GM19238 (cell line): ENCODE data around the gene PDE4DIP.
"Not testable (repeated sequence)": the region's sequence is repeated elsewhere in the genome, so short reads cannot be mapped to it uniquely, and the experiment has no call there.

ENCODE experiments used
- DNase-seq: peaks from one replicate; pipeline ENCODE4 v3.0.0; 2011; ENCODE audit warnings: low spot score; ENCODE audit not compliant: insufficient read length

The PDE4DIP gene

DNA sequence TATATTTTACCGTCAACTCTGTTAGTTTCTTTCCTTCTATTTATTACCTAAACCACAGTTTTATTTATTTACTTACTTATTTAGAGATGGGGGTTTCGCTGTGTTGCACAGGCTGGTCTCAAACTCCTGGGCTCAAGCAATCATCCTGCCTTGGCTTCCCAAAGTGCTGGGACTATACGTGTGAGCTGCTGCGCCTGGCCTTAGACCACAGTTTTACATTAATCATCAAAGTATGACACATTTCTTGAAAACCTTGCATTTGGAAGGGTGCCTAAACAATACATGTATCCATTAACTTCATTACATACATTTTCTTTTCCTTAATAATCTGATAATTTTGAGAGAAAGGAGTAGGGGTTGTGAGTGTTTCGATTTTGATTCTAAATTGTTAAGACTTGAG, 124.9 kb downstream of the PDE4DIP start:
- not testable (repeated sequence) for DNase-seq

DNA sequence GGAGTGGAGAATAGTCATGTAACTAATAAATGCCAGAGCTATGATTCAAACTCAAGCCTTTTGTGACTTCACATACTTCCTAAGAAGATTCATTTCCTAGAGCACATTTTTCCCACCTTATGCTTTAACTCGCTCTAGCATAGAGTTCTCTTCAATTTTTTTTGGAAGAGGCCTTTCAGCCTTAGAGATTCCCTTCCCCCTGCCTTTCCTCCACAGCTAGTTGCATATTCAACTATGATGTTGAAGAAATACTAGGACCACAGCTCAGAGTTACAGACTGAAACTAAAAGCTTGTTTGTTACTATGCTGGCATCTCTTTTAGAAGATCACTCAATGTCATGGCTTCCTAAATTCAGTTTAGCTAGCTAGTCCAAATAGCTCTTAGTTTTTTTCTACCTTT, 131.2 kb downstream of the PDE4DIP start:
- not testable (repeated sequence) for DNase-seq

DNA sequence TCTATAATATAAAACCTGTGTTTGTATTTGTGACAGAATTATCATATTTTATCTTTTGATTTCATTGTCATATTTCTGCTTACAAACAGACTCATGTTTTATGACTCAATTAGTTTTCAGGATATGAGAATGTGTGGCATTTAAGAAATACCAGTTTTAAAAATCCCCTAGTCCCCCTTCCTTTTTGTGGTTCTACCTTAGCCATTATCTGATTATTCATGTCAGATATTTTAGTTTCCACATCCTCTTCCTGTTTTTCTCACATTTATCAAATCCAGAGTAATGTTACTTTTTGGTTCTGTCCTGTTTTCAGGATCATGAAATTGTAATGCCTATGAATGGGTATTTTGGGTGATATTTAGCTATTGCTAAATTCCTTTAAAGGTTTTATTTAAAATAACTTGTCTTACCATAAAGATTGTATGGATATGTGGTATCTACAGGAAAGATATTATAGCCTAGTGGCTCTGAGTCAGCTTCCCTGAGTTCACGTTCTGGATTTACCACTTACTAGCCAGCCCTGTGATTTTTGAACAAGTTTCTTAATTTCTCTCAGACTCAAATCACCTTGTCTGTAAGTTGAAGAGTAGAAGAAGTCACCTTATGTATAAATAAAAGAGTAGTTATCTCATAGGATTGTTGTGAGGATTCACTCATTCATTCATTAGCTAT, 131.8 kb downstream of the PDE4DIP start:
- DNase-seq, result not testable (repeated sequence)

DNA sequence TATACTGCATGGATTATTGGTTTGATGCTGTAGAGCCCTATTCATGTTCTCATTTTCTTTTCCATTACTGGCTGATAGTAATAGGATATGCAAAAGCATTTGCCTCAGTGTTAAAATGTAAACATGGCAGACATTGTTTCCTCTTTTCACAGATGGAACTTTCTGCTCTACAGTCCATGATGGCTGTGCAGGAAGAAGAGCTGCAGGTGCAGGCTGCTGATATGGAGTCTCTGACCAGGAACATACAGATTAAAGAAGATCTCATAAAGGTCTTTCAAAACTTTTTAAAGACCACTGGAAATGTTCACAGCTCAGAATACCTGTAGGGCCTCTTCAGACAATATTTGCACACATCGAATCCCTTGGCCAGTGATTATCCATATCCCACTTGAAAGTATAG, 133.6 kb downstream of the PDE4DIP start:
- DNase-seq, result not testable (repeated sequence)

DNA sequence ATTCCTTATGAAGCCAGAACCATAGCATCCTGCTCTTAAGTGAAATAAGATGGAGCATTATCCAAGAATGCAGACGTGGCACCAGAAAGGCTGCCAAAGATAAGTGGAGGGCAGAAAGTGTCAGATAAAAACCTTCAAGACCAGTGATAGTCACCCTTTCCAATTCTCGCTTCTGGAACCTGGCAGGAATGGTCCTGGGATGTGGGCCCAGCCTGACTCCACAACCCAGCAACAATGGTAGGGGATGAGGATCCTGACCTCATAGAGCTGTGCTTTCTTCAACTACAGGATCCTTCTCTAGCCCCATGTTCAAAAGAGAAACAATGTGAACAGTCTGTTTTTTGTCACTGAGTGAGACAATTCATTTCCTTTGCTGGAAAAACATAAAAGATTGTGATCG, 145.2 kb downstream of the PDE4DIP start:
- DNase-seq, result not testable (repeated sequence)

DNA sequence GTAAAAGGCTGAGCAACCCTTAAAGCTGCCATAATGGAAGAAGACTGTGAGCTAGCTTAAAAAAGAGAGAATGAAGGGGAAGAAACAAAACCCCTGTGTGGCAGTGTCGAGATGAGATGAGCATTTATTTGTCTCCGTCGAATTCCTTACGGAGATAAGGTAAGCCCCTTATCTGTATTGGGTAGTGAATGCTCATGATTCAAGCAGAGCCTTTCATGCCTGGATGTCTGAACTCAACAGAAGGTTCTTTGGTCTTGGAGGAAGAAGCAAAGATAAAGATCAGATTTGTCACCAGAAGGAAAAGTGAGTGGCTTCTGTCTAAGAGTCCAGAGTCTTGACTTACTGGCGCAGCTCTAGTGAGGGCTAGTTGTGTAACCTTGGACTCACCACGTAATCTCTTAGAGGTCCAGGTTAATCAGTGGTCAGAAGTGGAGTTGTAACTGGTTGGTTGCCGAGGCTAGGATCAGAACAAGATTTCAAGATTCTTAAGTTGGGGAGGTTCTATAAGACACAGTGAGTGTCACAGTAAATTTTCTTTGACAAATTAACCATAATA, 146.1 kb downstream of the PDE4DIP start:
- not testable (repeated sequence) for DNase-seq

DNA sequence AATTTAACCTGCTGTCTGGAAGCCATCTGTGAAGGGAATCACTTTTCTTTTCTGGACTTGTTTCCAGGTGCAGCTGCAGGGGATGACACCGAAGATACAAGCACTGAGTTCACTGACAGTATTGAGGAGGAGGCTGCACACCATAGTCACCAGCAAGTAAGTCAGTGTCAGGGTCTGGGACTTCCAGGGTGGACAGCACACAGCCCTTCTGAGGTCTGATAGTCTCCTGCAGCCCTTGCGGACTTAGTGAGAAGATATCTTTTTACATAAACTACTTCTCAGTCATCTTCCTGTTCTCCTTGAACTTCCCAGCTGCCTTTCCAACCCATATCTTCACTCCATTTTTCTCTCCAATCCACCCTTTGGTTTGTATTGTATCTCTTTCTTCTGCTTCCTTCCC, 147.6 kb downstream of the PDE4DIP start:
- DNase-seq, result not testable (repeated sequence)

DNA sequence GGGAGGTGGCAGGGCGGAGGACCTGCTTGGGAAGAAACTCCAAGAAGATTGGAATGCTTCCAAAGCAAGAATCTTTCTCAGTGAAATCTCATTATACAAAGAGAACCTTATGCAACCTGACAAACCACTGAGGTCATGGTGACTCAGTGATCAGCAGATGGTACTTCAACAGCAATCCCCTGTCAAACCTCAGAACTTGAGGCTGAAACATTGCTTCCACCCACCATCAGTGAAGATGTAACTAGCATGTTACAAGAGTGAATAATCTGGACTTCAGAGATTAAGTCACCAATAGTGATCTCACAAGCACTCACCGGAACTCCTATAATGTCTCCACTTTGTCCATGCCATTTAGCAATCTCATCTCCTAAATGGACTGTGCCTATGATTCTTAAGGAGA, 148.1 kb downstream of the PDE4DIP start:
- not testable (repeated sequence) for DNase-seq

DNA sequence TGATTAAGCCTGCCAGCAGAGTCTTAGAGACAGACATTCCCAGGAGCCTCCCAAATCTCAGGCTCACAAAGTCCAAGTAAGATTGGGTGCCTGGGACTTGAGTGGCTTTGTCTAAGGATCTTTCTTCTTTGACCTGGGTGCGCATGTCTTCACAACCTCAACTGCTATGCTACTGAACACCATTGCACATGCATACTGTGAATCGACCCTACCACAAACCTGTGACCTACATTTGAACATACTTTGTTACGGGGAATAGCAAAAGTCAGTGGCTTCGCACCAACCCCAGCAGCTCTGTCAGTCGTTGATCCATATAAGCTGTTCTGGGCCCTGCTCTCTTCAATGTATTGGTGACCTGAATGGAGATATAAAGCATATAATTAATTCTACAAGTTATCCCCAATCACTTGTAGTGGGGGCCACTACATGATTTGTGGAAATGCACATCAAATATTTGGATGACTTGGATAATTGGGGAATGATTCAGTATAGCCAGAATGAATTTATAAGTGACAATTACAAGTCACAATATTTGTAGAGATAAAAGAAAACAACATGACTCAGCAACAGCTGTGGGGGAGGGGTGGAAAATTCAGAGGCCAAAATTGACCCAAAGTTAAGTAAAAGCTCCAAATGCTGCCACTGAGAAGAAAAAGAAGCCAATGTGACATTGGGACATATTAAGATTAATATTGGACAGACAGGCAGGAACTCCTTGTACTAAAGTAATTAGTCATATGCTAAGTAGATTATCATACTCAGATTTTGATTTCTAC, 152.4 kb downstream of the PDE4DIP start:
- not testable (repeated sequence) for DNase-seq

DNA sequence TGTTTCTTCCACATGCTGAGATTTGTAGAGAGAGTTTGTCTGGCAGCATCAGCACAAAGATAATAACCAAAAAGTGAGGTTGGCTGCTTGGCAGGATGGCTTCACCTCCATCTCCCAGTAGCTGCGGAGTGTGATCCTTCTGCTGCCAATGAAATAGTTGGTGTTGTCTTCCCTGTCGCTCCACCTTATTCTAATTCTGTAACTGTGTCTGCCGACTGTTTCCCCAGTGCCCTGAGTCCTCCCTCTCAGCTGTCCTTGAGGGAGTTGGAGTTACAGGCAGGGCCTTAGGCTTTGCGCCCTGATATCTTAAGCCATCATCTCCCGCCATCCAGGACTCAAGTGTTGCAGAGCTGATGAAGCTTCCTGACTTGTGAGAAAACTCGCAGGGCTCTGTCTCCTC, 153.2 kb downstream of the PDE4DIP start:
- DNase-seq, result not testable (repeated sequence)

DNA sequence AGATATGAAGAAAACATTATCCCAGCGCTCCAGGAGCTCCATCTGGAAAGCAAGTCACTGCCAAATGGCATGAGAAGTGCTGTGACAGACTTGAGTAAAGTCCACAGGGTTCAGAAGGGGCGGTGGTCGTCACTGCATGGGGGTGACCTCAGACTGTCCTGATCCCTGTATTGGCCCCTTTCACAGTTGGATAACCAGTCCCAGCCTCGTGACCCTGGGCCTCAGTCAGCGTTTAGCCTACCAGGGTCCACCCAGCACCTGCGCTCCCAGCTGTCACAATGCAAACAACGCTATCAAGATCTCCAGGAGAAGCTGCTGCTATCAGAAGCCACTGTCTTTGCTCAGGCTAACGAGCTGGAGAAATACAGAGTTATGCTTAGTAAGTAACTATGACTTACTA, 158.4 kb downstream of the PDE4DIP start:
- DNase-seq, result not testable (repeated sequence)

DNA sequence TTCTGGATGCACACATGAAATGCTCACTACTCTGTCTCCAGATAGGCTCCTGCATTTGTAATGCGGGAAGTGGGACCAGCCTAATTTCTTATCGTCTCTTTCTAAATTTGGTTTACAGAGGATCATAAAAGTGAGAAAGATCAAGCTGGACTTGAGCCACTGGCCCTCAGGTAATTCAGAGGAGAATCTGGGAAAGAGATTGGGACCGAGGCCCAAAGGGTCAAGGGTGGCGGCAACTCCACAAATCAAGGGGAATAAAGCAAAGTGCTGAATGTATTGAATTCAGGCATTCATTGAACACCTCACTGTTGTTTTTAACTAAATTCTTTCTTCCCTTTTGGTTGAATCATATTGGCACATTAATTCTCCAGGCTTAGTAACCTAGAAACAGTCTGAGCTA, 164.1 kb downstream of the PDE4DIP start:
- not testable (repeated sequence) for DNase-seq

DNA sequence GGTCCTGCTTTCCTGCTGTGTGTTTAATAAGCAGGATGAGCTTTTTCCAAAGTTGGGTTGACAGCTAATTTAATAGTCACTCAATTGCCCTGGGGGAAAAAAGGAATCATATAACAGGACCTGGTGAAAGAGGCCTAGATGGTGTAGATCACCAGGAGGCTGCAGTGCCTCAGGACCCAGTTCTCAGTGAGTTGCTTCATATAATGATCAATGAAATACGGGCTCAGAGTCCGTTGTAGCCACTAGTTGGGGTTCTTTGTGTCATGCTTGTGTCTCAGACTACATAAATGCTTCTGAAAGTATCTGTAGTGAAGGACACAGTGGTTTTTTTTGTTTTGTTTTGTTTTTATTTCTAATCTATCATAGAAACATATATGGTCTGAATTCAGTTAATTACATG, 164.5 kb downstream of the PDE4DIP start:
- not testable (repeated sequence) for DNase-seq

DNA sequence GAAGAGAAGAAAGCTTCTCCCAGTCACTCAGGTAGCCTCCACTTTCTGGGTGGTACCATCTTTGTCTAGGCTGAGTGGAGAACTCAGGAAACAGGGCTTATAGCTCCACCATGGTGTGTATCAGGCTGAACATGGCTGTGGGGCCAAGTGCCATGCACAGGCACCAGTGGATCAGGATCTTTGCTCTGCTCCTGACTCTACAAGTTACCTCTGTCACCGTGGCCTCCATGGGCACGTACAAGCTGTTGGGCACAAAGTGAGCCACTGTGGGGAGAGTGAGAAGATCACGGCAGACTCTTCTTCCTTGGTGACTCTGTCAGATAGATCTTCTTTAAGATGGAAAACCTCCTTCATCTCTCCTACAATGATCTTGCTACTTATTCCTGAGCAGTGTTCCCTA, 165.5 kb downstream of the PDE4DIP start:
- DNase-seq, result not testable (repeated sequence)

DNA sequence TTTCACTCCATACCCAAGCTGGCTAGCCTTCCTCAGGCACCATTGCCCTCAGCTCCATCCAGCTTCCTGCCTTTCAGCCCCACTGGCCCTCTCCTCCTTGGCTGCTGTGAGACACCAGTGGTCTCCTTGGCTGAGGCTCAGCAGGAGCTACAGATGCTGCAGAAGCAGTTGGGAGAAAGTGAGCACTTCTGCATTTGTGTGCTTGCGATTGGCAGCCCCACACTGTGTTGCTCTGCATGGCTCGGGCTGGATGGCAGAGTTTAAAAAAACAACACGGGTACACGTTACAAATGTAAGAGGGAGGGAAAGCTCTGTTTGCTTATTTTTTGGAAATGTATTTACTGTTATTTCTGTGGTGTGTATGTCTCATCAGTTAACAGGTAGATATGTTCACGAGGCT, 168.4 kb downstream of the PDE4DIP start:
- not testable (repeated sequence) for DNase-seq

DNA sequence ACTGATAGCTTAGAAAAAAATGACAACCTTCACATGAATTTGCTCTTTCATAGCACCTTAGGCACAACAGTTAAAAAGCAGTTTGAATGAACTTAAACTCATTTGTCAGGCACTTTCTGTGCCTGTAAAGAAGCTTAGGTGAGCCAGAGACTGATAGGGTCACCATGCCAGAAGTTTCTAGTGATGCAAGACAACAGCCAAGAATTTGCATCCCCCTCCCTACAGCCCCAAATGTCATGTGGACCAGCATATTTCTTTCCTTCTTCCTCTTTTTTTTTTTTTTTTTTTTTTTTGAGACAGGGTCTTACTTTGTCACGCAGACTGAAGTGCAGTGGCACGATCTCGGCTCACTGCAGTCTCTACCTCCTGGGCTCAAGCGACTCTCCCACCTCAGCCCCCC, 169.3 kb downstream of the PDE4DIP start:
- DNase-seq, result not testable (repeated sequence)

DNA sequence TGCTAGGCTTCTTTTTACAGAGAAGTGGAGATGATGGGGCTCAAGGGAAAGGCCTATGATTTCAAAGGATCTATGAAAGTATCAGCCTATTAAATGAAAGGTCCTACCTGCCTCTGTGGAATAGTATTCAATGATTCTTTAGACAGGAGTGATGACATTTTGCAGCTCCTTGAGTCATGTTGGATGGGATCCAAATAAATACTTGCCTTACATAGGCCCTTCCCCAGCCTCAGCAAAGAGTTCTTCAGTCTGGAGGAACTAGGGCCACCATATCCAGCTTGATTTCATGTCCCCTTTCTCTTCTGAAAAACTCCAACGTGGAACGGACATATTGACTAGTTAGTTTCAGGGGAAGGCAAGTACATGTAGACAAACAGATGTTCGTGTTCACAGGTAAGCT, 171.3 kb downstream of the PDE4DIP start:
- DNase-seq, result not testable (repeated sequence)

DNA sequence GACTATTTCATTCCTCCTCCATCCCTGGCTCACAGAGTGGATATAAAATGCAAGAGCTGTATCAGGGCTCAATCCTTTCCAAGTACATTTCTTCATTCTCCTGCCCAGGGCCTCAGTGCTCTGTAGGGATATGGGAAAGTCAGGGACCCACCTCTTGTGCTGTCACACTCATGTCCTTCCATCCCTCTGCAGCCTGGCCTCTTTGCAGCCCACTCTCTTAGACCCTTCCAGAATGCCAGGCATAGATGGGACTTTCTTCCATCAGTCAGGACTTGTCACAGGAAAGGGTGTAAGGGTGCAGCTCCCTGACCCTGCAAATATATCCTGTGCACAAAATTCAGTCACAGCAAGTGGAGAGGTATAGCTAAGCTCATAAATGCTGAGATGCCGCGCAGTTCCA, 172.4 kb downstream of the PDE4DIP start:
- not testable (repeated sequence) for DNase-seq

DNA sequence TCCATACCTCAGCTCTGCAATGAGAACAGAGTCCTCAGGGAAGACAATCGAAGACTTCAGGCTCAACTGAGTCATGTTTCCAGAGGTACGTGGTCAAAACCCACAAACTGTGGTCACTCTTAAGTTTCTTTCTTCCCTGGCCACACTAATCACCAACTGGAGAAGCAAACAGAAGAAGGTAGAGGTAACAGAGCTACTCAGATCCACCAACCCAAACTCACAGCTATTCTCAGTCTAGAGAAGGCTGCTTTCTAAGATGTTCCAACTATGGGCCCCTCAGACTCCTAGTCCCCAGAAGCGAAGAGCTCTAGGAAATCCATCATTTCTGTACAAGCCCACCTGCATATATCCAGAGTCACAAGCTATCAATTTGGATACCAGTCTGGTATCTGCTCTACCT, 174.3 kb downstream of the PDE4DIP start:
- DNase-seq, result not testable (repeated sequence)

DNA sequence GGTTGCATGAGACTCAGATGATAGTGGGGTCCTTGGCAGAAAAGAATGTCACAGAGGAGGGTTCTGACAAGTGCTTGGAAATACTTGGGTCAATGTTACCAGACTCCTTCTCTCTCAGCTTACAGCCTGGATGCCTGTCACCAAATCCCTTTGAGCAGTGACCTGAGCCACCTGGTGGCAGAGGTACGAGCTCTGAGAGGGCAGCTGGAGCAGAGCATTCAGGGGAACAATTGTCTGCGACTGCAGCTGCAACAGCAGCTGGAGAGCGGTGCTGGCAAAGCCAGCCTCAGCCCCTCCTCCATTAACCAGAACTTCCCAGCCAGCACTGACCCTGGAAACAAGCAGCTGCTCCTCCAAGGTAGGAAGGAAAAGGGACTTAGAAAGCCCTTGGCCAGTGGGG, 180.1 kb downstream of the PDE4DIP start:
- not testable (repeated sequence) for DNase-seq

DNA sequence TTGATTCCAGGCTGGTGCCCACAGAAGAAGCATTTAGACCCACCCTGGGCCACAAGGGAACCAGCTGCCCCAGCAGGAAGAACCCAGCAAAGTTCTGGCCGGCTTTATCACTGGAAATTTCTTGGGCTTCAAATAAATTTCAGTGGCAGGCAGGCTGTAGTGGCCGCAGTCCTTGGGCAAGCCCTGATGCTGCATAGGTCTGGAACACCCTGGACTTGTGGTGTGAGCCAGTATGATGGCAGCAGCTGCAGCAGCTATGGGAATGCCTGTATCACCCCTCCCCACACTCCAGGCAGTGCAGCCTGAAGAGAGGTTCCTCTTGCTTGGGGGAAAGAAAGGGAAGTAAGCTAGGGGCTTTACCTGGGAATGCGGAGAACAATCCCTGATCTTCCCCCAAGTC, 189.7 kb downstream of the PDE4DIP start:
- DNase-seq, result not testable (repeated sequence)

DNA sequence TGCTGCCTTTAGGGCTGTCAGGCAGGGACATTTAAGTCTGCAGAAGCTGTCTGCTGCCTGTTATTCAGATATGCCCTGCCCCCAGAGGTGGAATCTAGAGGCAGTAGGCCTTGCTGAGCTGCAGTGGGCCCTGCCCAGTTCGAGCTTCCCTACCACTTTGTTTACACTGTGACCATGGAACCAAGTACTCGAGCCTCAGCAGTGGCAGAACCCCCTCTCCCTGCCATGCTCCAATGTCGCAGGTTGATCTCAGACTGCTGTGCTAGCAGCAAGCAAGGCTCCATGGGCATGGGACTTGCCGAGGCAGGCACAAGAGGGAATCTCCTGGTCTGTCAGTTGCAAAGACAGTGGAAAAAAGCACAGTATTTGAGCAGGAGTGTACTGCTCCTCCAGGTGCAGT, 198.8 kb downstream of the PDE4DIP start:
- not testable (repeated sequence) for DNase-seq
